Body of pancreas (tissue), 4 donors: ENCODE measurements around the gene CTCF. TPM values are rescaled to one million over a fixed set of nuclear protein-coding genes. Genes with fewer than 3 reads are reported as not detected.

Experiments used
- ATAC-seq: fragments of 150-250 bp; one replicate; pipeline ENCODE4 v1.9.1; 2016
- DNase-seq, 4 donors: peaks; one replicate each; pipeline ENCODE4 v3.0.0-alpha.2; 2019
- H3K27ac ChIP-seq, 4 donors: fragments of 200-600 bp; sonication (generic); 1 replicate in 3 of 4; 2 replicates in 1 of 4; pipeline versions ENCODE4 v1.5.1 to v1.6.1; 2016 to 2019; ENCODE audit warnings: mild to moderate bottlenecking in 1 of 4, mixed read lengths in 1 of 4, moderate library complexity in 1 of 4
- H3K27me3 ChIP-seq, 2 donors: fragments of 200-600 bp; sonication (generic); one replicate each; pipeline ENCODE4 v1.6.0; 2016; ENCODE audit warnings: mild to moderate bottlenecking in 1 of 2
- H3K36me3 ChIP-seq, 2 donors: fragments of 200-600 bp; sonication (generic); replicated peaks in 1 of 2; 2 replicates each; pipeline ENCODE4 v1.5.1; 2016; ENCODE audit warnings: low read depth in 2 of 2; ENCODE audit not compliant: insufficient read depth in 1 of 2
- H3K4me1 ChIP-seq: fragments of 200-600 bp; sonication (generic); one replicate; pipeline ENCODE4 v1.6.0; 2016
- H3K4me3 ChIP-seq, 2 donors: fragments of 200-600 bp; sonication (generic); 1 replicate in 1 of 2; 2 replicates in 1 of 2; pipeline ENCODE4 v1.5.1; 2016 to 2019
- H3K9me3 ChIP-seq, 3 donors: fragments of 200-600 bp; sonication (generic); 1 replicate in 2 of 3; 2 replicates in 1 of 3; pipeline ENCODE4 v1.5.1; 2016
- POLR2A ChIP-seq, 3 donors: fragments of 450-650 bp; IDR thresholded peaks; one replicate each; pipeline ENCODE4 v1.6.1; 2016; ENCODE audit warnings: antibody characterized with exemption in 3 of 3, mild to moderate bottlenecking in 2 of 3
- WGBS, 2 donors: methylation state at CpG; one replicate each; pipeline ENCODE4 v1.1.5; 2017; 5-methylcytosine and 5-hydroxymethylcytosine counted together
- intact Hi-C: fragments of 100-400 bp; cut with DNase I; formaldehyde crosslinking; loops from one replicate; pipeline ENCODE4 v1.15.1; 2023
- total RNA-seq, 2 donors: library from RNA; depleted of rRNA; stranded (reverse); fragments of >200 nt; gene quantifications; one replicate each; pipeline ENCODE4 v1.1.0, GENCODE V29; 2016
- TF ChIP-seq, protein P1 (sequence below), 7 experiments: fragments of 450-650 bp in 4 of 7; fragments of 200-600 bp in 3 of 7; sonication (generic) in 3 of 7; IDR thresholded peaks; one replicate each; pipeline ENCODE4 v1.5.1; 2016 to 2019; ENCODE audit warnings: antibody characterized with exemption in 7 of 7

Gene CTCF
- total RNA-seq, 2 donors from 2014 or later, result 24.4 to 33.0 TPM

DNA sequence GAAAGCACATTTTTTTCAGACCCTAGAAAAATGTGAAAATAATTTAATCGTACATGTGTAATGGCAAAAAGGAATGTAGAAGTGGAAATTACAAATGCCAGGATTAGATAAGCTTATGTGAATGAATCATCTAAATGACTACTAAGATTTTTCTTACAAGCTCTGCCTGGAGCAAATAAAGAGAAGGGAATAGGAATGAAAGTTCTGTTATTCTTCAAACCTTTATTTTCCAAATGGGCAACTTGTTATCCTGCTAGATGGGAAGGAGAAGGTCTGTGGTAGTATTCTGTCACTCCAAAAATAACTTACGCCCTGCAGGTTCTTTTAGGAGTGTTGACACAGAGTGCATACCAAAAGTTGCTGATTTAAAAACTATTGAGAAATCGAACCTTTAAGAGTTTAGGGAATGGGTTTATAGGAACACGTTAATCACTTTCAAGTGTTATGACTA, 9.7 kb downstream of the CTCF start:
- intact Hi-C loops, result no loop called here
- Histone ChIP-seq H3K4me3 (no peak overlapping the region), H3K9me3 (no peaks in the 10 kb centered on the region), H3K27ac (no peak overlapping the region), H3K27me3 (no peaks in the 10 kb centered on the region), H3K4me1 (peaks cover 6% of the 10 kb centered on the region), H3K36me3 (peaks cover 0 to 2% of the 10 kb centered on the region in 2 donors)
- 47 to 51% methylated on average over 4 of the region's 4 CpGs for WGBS, 2 donors
- DNase-seq (no peak), ATAC-seq (no peak)
- TF ChIP-seq, protein P1, sequence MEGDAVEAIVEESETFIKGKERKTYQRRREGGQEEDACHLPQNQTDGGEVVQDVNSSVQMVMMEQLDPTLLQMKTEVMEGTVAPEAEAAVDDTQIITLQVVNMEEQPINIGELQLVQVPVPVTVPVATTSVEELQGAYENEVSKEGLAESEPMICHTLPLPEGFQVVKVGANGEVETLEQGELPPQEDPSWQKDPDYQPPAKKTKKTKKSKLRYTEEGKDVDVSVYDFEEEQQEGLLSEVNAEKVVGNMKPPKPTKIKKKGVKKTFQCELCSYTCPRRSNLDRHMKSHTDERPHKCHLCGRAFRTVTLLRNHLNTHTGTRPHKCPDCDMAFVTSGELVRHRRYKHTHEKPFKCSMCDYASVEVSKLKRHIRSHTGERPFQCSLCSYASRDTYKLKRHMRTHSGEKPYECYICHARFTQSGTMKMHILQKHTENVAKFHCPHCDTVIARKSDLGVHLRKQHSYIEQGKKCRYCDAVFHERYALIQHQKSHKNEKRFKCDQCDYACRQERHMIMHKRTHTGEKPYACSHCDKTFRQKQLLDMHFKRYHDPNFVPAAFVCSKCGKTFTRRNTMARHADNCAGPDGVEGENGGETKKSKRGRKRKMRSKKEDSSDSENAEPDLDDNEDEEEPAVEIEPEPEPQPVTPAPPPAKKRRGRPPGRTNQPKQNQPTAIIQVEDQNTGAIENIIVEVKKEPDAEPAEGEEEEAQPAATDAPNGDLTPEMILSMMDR (IDR thresholded peaks at IDR 0.05), result no peak
- no peak for TF ChIP-seq POLR2A (IDR thresholded peaks at IDR 0.05)

DNA sequence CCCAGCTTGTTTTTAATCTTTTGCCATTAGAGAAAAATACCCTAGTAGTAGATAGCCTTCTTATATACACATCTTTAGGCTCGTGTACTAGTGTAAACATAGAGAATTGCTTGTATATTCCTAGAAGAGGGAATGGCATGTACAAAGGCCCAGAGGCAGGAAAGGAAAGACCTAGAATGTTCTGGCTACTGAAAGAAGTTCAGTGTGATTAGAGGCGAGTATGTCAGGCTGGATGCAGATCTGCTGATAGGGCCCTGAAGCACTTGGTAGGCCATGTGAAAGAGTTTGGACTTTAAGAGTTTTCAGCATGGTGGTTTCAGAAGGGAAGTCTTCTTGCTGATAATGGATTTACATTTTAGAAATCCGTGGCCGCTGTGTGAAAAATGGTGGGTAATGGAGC, 17.4 kb downstream of the CTCF start:
- H3K27me3 ChIP-seq, result no peaks in the 10 kb centered on the region
- intact Hi-C loops, result no loop called here
- H3K9me3 ChIP-seq, result no peaks in the 10 kb centered on the region
- ATAC-seq, result no peak
- H3K4me3 ChIP-seq, result no peak overlapping the region
- TF ChIP-seq, protein P1 (IDR thresholded peaks at IDR 0.05), result no peak
- TF ChIP-seq POLR2A (IDR thresholded peaks at IDR 0.05), result no peak
- 81 to 95% methylated on average over 4 of the region's 4 CpGs for WGBS, 2 donors
- no peaks in the 10 kb centered on the region for H3K36me3 ChIP-seq
- DNase-seq, result no peak
- H3K27ac ChIP-seq, result no peak overlapping the region
- H3K4me1 ChIP-seq, result no peaks in the 10 kb centered on the region

DNA sequence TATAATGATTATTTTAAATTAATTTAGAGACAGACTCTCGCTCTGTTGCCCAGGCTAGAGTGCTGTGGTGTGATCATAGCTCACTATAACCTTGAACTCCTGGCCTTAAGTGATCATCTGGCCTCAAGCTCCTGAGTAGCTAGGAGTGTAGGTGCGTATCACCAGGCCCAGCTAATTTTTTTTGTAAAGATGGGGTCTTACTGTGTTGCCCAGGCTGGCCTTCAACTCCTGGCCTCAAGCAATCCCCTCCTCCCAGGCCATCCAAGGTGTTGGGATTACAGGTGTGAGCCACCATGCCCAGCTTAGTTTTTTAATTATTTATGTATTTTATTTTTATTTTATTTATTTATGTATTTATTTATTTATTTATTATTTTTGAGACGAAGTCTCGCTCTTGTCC, 17.9 kb downstream of the CTCF start:
- H3K9me3 ChIP-seq, result no peaks in the 10 kb centered on the region
- H3K4me3 ChIP-seq, result no peak overlapping the region
- H3K4me1 ChIP-seq, result no peaks in the 10 kb centered on the region
- 93 to 97% methylated on average over 4 of the region's 4 CpGs for WGBS, 2 donors
- intact Hi-C loops, result no loop called here
- no peak for TF ChIP-seq POLR2A (IDR thresholded peaks at IDR 0.05)
- TF ChIP-seq, protein P1 (IDR thresholded peaks at IDR 0.05), result no peak
- no peaks in the 10 kb centered on the region for H3K36me3 ChIP-seq
- DNase-seq (no peak), ATAC-seq (no peak)
- no peak overlapping the region for H3K27ac ChIP-seq
- H3K27me3 ChIP-seq, result no peaks in the 10 kb centered on the region

DNA sequence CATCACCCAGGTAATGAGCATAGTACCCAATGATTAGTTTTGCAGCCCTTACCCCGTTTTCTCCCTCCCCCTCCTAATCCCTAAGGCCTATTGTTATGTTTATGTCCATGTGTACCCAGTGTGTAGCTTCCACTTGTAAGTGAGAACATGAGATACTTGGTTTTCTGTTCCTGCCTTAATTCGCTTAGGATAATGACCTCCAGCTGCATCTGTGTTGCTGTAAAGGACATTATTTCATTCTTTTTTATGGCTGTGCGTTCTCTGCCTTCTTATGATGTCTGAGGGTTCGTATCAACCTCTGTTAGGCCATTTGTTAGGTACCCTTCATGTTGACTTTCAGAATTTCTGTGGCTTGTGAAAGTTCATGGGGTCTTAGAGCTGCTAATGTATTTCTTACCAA, 31.0 kb downstream of the CTCF start:
- H3K27me3 ChIP-seq, result no peaks in the 10 kb centered on the region
- DNase-seq (no peak), ATAC-seq (no peak)
- H3K4me3 ChIP-seq, result no peak overlapping the region
- H3K27ac ChIP-seq, result no peak overlapping the region
- intact Hi-C loops, result no loop called here
- TF ChIP-seq POLR2A (IDR thresholded peaks at IDR 0.05), result no peak
- WGBS, 2 donors, result 79 to 94% methylated on average over 4 of the region's 4 CpGs
- peaks cover 9% of the 10 kb centered on the region for H3K4me1 ChIP-seq
- no peaks in the 10 kb centered on the region for H3K36me3 ChIP-seq
- H3K9me3 ChIP-seq, result no peaks in the 10 kb centered on the region

DNA sequence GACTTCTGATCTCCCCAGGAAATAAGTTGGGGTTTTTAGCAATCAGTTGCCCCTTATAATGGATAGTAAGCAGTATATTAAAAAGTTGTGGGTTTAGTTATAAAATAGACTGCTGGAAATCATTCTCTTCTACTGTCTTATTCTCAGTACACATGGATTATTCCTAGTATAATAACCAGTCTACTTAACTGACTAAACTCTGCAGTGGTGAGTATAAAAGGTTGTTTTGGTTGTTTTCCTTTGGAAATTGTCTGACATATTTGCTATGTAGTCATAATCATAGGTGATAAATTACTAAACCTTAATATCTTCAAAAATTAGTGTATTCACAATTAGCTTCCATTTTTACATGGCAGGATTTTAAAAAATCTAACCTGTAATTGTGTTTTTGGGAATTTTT, 31.4 kb downstream of the CTCF start:
- no peaks in the 10 kb centered on the region for H3K9me3 ChIP-seq
- ATAC-seq (no peak), DNase-seq (no peak)
- TF ChIP-seq, protein P1 (IDR thresholded peaks at IDR 0.05), result no peak
- no peak for TF ChIP-seq POLR2A (IDR thresholded peaks at IDR 0.05)
- no peaks in the 10 kb centered on the region for H3K36me3 ChIP-seq
- no peak overlapping the region for H3K4me3 ChIP-seq
- intact Hi-C loops, result no loop called here
- H3K27me3 ChIP-seq, result no peaks in the 10 kb centered on the region
- peaks cover 9% of the 10 kb centered on the region for H3K4me1 ChIP-seq
- no peak overlapping the region for H3K27ac ChIP-seq
